Measurements from ENCODE around the gene MYOF.

The MYOF gene

DNA sequence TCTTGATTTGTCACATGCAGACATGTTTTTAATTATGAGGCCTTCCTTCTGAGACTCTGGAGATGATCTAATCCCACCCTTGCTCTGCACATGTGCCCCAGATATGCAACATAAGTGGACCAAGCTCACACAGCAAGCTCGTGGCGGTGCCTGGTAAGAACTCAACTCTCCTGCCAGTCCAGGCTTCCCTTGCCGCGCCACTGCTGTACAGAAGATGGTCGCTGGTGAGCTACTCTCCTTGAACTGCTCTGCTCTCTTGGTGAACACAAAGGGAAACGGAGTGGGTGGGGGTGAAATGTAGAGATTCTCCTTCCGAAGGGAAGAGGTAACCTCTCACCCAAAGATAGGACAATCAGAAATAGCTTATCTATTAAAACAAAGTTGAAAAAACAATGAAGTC lies 25.7 kb downstream of the MYOF start:
- TF ChIP-seq GATA3 (IDR thresholded peaks at IDR 0.05; ENCODE audit: low read depth, low read length) (no peak), GATA2 (IDR thresholded peaks at IDR 0.05; ENCODE audit: low read depth, low read length) (no peak)

DNA sequence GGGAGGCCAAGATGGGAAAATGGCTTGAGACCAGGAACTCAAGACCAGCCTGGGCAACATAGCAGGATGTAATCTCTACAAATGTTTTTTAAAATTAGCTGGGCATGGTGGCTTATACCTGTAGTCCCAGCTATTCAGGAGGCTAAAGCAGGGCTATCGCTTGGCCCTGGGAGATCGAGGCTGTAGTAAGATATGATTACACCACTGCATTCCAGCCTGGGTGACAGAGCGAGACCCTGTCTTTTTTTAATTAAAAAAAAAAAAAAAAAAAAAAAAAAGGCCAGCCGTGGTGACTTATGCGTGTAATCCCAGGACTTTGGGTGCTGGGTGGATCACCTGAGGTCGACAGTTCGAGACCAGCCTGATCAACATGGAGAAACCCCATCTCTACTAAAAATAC lies 27.4 kb downstream of the MYOF start:
- TF ChIP-seq GATA2 (IDR thresholded peaks at IDR 0.05; ENCODE audit: low read depth, low read length) (no peak), GATA3 (IDR thresholded peaks at IDR 0.05; ENCODE audit: low read depth, low read length) (no peak)

DNA sequence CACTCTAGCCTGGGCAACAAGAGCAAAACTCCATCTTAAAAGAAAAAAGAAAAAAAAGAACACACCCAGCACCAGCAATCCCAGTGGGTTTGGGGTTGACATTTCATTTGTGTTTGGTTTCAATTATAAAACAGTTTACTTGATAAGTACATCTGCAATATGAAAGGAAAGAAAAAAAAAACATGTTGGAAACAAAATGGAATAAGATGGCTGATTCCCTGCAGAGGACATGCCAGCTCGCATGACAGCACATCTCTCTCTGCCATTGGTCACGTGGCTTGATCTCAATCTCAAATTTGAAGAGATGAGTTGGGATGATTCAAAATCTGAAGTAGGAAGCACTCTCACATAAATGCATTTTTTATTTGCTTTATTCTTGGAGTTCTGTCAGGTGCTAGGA lies 28.0 kb downstream of the MYOF start:
- TF ChIP-seq GATA2 (IDR thresholded peaks at IDR 0.05; ENCODE audit: low read depth, low read length) (no peak), GATA3 (IDR thresholded peaks at IDR 0.05; ENCODE audit: low read depth, low read length) (no peak)

DNA sequence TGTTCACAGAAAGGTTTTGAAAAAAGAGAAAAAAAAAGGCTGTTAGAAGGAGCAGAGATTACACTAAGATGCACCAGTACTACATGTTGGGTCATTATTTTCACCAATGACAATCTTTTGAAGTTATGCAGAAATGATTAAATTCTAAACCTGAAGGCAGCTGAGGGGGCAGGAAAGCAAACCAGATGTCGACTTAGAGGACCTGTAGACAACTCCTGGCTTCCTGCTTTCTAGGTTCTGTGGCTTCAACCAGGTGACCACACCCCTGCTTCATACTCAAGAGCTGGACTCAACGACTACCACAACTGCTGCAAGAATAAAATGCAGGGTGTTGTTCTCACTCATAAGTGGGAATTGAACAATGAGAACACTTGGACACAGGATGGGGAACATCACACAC lies 30.0 kb downstream of the MYOF start:
- no peak for TF ChIP-seq GATA2 (IDR thresholded peaks at IDR 0.05; ENCODE audit: low read depth, low read length)
- TF ChIP-seq GATA3 (IDR thresholded peaks at IDR 0.05; ENCODE audit: low read depth, low read length) = no peak

DNA sequence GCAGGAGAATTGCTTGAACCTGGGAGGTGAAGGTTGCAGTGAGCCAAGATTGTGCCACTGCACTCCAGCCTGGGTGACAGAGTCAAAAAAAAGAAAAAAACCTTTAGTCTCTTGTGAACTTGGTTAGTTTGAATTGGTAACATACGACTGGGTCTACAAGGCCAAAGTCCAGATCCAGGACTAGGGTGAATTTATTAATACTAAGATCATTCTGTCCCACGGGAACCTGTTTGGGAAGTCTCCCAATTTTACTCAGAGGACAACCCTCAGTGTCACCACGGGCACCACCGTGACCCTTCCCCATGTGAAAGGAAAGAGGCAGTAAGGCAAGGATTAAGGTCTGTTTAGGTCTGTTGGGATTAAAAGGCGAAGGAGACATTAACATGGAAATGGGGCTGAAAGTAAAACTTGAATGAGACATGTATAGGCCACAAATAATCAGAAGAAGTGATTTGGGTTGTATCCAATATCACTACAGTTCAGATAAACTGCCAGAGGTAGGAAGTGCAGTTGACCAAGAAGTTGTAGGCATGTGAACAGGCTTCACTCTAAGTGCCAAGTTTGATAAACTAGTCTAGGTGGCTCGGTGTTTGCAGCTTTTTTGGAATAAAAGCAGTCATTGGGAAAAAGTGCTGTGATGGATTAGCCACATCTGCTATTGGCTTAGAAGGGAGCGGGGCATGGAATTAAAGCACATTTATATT lies 30.7 kb downstream of the MYOF start:
- TF ChIP-seq GATA2 (IDR thresholded peaks at IDR 0.05; ENCODE audit: low read depth, low read length) (no peak), GATA3 (IDR thresholded peaks at IDR 0.05; ENCODE audit: low read depth, low read length) (no peak)

DNA sequence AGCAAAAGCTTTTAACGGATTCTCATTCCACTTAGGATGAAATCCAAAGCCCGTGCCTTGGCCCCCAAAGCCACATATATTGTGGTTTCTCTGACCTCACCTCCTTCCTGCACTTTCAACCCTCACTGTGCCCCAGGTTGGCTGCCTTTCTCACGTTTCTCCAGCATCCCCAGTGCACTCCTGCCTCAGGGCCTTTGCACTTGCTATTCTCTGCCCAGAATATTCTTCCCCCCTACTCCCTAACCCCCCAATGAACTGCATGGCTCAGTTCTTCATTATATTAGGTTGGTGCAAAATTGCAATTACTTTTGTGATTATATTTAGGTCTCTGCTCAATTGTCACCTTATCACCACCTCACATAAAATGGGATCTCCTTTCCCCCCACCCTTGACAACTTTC lies 34.2 kb downstream of the MYOF start:
- TF ChIP-seq GATA2 (IDR thresholded peaks at IDR 0.05; ENCODE audit: low read depth, low read length) (no peak), GATA3 (IDR thresholded peaks at IDR 0.05; ENCODE audit: low read depth, low read length) (no peak)

DNA sequence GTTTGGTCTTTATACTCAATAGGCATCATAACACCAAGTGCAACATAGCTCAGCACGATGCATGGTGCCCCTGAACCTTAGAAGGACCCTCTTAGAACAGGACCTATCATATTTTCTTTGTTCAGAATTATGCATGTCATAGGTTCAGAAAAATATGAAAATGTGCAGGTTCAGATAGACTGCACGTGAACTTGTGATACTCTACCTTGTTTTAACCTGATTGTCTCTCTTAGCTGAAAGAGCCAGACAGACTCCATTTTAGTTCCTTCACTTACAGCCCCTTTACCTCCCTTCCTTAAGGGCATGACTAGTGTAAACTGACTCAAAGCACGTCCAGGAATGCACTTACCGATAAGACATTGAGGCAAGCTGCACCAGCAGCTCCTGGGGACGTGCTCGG lies 35.1 kb downstream of the MYOF start:
- TF ChIP-seq GATA3 (IDR thresholded peaks at IDR 0.05; ENCODE audit: low read depth, low read length) = no peak
- TF ChIP-seq GATA2 (IDR thresholded peaks at IDR 0.05; ENCODE audit: low read depth, low read length) = no peak

DNA sequence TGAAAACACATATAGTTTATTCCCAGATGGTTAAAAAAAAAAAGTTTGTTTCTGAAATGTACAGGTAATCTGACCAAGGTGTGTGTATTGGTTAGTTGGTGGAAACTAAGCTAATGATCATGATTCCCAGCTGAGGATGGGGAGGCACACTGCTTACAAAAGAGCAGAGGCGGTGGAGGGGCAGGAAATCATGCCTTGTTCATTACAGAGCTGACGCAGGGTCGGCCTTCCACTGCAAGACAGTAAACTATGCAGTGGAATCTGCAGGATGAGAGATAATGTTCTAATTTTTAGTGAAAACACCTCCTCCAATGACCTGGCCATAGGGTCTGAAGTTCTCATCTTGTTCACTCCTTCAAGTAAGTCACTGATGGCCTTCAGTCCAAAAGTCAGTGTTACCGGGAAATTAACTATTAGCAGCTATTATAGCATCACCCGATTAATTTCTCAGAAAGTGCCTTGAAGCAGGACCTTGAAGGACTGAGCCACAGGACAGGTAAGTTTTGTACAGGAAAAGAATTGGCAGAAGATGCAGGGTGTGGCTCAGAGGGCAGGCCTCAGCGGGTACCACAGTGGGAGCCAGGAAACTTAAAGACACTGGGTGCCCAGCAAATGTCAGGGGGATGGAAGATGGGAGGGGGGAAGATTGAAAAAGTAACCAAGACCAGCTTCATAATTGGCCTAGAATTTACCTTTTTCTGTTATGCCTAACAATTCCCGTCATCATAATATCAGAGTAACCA lies 36.0 kb downstream of the MYOF start:
- TF ChIP-seq GATA3 (IDR thresholded peaks at IDR 0.05; ENCODE audit: low read depth, low read length) = no peak
- no peak for TF ChIP-seq GATA2 (IDR thresholded peaks at IDR 0.05; ENCODE audit: low read depth, low read length)

DNA sequence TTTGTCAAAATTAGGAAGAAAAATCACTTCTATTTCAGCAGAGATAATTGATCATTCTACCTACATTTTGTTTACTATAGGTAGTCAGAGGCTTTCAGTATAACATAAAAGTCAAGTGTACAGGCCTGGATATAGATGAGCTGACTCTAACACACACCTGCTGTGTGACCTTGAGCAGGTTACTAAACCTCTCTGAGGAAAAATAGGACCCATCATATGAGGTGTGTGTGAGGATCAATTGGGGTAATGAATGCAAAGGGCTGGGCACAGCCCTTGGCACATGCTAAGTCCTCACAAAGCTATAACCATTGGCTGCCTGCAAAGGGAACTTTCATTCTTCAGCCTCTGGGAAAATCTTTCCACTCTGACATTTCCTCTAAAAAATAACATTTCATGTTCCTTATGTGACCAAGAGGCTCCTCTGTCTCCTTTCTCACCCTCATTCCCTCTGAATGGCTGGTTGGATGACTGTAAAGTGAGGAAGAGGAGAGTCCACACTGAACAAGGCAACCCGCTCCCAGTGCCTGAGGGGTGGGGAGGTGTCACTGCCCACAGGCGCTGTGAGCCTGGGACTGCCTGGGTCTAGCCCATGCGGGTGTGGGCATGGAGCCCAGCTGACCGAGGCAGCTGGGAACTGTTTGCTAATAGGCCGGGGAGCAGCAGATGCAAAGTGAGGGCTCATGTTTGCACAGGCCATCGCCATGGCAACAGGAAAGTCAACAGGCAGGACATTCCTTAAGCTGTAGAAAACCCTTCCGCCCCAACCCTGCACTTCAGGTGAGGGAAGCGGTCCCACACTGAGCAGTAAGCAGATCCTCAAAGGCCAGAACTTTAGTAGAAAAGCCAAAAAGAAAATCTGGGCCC lies 36.8 kb downstream of the MYOF start:
- TF ChIP-seq GATA2 (IDR thresholded peaks at IDR 0.05; ENCODE audit: low read depth, low read length) (no peak), GATA3 (IDR thresholded peaks at IDR 0.05; ENCODE audit: low read depth, low read length) (no peak)

DNA sequence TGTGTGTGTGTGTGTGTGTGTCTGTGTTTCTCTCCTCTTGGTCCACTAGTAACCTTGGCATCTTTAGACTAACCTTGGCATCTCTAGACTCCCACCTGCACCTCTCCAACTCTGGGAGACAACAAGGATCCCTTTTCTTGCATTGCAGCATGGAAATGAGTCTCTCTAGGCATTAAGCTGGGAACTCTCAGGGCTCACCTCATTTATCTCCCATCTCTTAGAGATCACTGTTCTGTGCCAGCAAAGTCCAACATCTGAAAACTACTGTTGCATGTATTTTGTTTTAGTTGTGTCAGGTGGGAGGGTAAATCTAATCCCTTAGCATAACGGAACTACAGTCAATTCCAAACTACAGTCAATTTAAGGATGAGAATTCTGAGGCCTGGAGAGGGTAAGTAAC lies 38.7 kb downstream of the MYOF start:
- TF ChIP-seq GATA3 (IDR thresholded peaks at IDR 0.05; ENCODE audit: low read depth, low read length) = no peak
- no peak for TF ChIP-seq GATA2 (IDR thresholded peaks at IDR 0.05; ENCODE audit: low read depth, low read length)

DNA sequence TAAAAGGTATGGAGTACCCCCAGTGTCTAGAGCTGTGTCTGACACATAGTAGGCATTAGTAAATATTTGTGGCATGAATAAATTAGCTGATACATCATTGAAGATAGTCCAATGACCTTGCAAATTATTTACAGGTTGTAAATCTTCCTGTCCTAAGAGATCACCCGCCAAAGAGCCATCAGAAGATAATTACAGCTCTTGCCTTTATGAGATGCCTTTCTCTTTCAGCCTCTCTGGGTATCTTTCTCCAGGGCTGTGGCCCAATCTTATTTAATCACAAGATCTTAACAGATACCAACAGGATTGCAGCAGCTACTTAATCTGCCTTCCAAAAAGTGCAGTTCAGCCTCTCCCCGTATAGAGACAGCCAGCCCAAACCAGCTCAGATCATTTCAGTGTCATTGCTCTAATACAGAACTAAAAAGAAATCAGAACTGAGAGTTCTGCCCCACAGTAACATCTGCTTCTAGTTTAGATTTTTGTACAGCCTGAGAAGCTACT lies 41.5 kb downstream of the MYOF start:
- TF ChIP-seq GATA2 (IDR thresholded peaks at IDR 0.05; ENCODE audit: low read depth, low read length) (no peak), GATA3 (IDR thresholded peaks at IDR 0.05; ENCODE audit: low read depth, low read length) (no peak)

DNA sequence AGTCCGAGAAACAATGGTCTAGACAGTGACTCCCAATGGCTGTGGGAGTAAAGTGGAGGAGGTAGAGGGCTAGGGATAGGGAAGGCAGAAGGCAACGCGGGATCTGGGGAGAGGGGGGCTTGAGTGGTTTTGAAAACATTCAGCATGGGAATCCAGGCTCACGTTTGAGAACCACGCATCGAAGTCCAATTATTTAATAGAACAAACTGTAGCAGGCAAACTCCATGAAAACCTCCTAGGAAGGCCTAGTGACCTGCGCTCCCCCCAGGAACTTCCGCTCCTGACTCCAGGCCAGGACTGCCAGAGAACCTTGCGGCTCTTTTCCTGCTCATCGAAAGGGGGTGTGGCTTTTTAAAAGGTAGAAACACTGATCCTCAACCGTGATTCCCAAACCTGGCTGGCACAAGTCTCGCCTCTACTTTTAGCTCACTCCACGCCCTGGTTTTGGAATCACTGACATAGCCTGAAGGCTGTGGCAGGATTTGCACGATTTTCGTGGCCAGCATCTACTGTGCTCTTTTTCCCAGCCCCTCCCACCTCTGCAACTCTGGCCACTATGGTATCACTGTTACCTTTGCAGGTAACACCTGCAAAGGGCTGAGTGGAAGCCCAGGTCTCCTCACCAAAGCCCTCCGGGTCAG lies 43.4 kb downstream of the MYOF start:
- TF ChIP-seq GATA2 (IDR thresholded peaks at IDR 0.05; ENCODE audit: low read depth, low read length) = no peak
- no peak for TF ChIP-seq GATA3 (IDR thresholded peaks at IDR 0.05; ENCODE audit: low read depth, low read length)

DNA sequence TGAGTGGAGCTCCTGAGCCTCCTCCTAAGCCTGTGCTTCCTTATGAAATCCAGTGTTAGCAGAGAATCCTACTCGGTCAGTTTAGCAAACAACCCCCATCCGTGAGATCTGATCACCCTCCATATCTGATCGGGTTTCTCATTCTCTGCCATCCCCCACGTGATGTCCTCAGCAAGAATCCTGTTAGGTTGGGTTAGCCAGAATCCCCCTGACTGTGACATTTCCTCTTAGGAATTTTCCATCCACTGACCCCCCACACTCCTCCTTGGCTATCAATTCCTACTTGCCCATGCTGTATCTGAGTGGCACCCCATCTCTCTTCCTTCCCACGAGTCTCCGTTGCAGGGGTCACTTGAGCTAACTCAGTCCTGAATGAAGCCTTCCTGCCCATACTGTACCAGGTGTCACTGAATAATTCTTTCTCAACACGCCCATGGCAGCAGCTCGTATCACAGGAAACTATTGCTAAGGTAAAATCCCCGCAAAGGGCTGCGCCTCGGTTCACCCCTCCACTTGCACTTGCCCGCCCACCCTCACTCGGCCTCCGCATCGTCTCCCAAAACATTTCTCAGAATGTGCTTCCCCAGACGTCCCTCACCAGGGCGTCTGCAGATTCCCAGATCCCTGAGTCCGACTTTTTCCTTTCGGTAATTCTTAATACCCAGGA lies 44.1 kb downstream of the MYOF start:
- TF ChIP-seq GATA3 (IDR thresholded peaks at IDR 0.05; ENCODE audit: low read depth, low read length) (no peak), GATA2 (IDR thresholded peaks at IDR 0.05; ENCODE audit: low read depth, low read length) (no peak)
